ENCODE data around the gene SLC6A4. TPM values are rescaled to one million over a fixed set of nuclear protein-coding genes. Genes with fewer than 3 reads are reported as not detected.

Gene SLC6A4
- total and polyA plus RNA-seq, 2 donors from 2014 or later: 0.94 to 1.1 TPM

DNA sequence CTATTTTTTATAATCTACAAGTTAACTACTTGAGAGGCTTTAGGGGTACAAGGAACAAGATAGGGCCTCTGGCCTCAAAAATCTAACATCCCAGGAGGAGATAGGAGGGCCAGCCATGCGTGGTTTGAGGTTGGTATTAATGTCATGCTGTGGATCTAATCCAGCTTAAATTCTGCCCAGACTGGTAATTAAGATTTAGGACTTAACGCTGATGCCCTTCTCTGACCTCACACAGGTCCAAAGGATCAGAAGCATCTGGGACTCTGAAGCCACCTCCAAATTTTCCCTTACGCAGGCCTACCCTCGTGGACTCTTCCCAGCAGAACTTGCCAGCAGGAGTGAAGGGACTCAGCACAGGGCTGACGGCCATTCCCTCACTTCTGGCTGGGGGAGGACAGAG lies 15.1 kb downstream of the SLC6A4 start:
- Histone ChIP-seq H3K36me3 (ENCODE audit: control insufficient read depth in 2 of 3, insufficient read depth in 3 of 3, low read length in 3 of 3) (no peaks in the 10 kb centered on the region), H3K27ac (ENCODE audit: low read depth in 2 of 2, low read length in 2 of 2) (no peak overlapping the region), H3K4me1 (ENCODE audit: control insufficient read depth in 2 of 3, insufficient read depth in 2 of 3, low read depth in 1 of 3, low read length in 3 of 3) (no peaks in the 10 kb centered on the region), H3K9me3 (ENCODE audit: control insufficient read depth in 2 of 3, insufficient read depth in 1 of 3, low read length in 3 of 3) (no peaks in the 10 kb centered on the region), H3K9ac (ENCODE audit: low read length in 3 of 3) (no peak overlapping the region), H3K27me3 (ENCODE audit: control insufficient read depth, insufficient read depth, low read length) (no peaks in the 10 kb centered on the region), H3K4me3 (ENCODE audit: low read length in 3 of 3) (no peak overlapping the region)
- TF ChIP-seq, protein P1, sequence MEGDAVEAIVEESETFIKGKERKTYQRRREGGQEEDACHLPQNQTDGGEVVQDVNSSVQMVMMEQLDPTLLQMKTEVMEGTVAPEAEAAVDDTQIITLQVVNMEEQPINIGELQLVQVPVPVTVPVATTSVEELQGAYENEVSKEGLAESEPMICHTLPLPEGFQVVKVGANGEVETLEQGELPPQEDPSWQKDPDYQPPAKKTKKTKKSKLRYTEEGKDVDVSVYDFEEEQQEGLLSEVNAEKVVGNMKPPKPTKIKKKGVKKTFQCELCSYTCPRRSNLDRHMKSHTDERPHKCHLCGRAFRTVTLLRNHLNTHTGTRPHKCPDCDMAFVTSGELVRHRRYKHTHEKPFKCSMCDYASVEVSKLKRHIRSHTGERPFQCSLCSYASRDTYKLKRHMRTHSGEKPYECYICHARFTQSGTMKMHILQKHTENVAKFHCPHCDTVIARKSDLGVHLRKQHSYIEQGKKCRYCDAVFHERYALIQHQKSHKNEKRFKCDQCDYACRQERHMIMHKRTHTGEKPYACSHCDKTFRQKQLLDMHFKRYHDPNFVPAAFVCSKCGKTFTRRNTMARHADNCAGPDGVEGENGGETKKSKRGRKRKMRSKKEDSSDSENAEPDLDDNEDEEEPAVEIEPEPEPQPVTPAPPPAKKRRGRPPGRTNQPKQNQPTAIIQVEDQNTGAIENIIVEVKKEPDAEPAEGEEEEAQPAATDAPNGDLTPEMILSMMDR (IDR thresholded peaks at IDR 0.05; ENCODE audit: borderline replicate concordance, extremely low read depth, insufficient read depth): no peak
- intact Hi-C loops (cut with DNase I): no loop called here
- FAIRE-seq (no peak), DNase-seq (no peak)

DNA sequence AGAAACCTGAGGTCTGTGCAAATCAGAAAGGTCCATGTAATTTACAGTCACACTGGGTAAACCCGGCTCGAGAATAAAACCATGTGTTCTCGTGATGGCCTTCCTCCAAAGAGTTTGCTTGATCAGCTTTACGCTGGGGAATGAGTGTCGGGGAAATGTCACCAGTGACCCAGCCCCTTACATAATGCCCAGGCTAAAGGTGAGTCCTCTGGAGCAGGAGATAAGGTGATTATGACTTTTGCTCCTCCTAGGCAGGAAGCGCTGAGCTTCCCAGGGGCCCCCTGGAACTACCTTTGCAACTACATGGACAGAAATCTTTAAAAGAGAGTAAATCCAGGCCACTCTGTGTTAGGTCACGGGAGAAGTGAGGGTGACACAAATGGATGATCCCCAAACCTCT lies 15.7 kb downstream of the SLC6A4 start:
- Histone ChIP-seq H3K9ac (ENCODE audit: low read length in 3 of 3) (no peak overlapping the region), H3K9me3 (ENCODE audit: control insufficient read depth in 2 of 3, insufficient read depth in 1 of 3, low read length in 3 of 3) (no peaks in the 10 kb centered on the region), H3K27ac (ENCODE audit: low read depth in 2 of 2, low read length in 2 of 2) (no peak overlapping the region), H3K4me3 (ENCODE audit: low read length in 3 of 3) (no peak overlapping the region), H3K4me1 (ENCODE audit: control insufficient read depth in 2 of 3, insufficient read depth in 2 of 3, low read depth in 1 of 3, low read length in 3 of 3) (no peaks in the 10 kb centered on the region), H3K27me3 (ENCODE audit: control insufficient read depth, insufficient read depth, low read length) (no peaks in the 10 kb centered on the region), H3K36me3 (ENCODE audit: control insufficient read depth in 2 of 3, insufficient read depth in 3 of 3, low read length in 3 of 3) (no peaks in the 10 kb centered on the region)
- intact Hi-C loops (cut with DNase I): no loop called here
- TF ChIP-seq, protein P1 (IDR thresholded peaks at IDR 0.05; ENCODE audit: borderline replicate concordance, extremely low read depth, insufficient read depth): no peak
- DNase-seq: no peak
- no peak for FAIRE-seq

DNA sequence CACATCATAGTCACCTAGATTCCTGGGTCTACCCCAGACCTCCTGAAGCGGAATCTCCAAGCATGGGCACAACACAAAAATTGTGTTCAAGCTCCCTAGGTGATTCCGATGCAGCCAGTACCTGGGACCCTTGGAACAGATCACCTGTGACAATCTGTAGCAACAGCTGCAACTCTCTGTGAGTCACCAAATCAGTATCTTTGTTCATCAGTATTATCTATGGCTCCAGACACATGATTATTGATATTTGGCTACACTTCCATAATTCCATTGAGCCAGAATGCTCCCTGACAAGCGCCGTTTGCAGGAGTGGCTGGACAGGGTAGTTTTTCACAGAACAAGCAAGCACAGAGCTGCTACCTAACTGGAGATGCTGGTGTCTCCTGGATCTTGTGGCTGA lies 16.2 kb downstream of the SLC6A4 start:
- Histone ChIP-seq H3K36me3 (ENCODE audit: control insufficient read depth in 2 of 3, insufficient read depth in 3 of 3, low read length in 3 of 3) (no peaks in the 10 kb centered on the region), H3K27me3 (ENCODE audit: control insufficient read depth, insufficient read depth, low read length) (no peaks in the 10 kb centered on the region), H3K9me3 (ENCODE audit: control insufficient read depth in 2 of 3, insufficient read depth in 1 of 3, low read length in 3 of 3) (no peaks in the 10 kb centered on the region), H3K4me1 (ENCODE audit: control insufficient read depth in 2 of 3, insufficient read depth in 2 of 3, low read depth in 1 of 3, low read length in 3 of 3) (no peaks in the 10 kb centered on the region), H3K27ac (ENCODE audit: low read depth in 2 of 2, low read length in 2 of 2) (no peak overlapping the region), H3K9ac (ENCODE audit: low read length in 3 of 3) (no peak overlapping the region), H3K4me3 (ENCODE audit: low read length in 3 of 3) (no peak overlapping the region)
- intact Hi-C loops (cut with DNase I): no loop called here
- DNase-seq: no peak
- TF ChIP-seq, protein P1 (IDR thresholded peaks at IDR 0.05; ENCODE audit: borderline replicate concordance, extremely low read depth, insufficient read depth): no peak
- no peak for FAIRE-seq

DNA sequence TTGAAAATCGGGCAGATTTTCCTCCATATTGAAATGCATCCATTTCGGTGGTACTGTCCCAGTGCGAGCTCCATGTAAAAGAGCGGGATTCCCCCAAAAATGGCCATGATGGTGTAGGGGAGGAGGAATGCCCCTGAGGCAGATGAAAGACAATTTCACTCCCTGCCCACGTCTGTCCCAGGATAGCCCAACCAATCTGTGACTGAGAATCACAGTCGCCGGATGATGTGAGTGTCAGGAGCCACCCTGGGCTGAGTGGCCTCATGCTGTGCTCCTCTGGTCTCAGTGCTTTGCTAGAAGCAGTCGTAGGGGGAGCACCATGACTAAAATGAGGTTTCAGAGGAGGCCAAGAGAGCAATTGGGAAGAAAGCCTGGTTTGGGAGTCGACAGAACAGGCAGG lies 16.7 kb downstream of the SLC6A4 start:
- TF ChIP-seq, protein P1 (IDR thresholded peaks at IDR 0.05; ENCODE audit: borderline replicate concordance, extremely low read depth, insufficient read depth): no peak
- FAIRE-seq (no peak), DNase-seq (no peak)
- H3K9ac ChIP-seq (ENCODE audit: low read length in 3 of 3): no peak overlapping the region
- H3K4me3 ChIP-seq (ENCODE audit: low read length in 3 of 3): no peak overlapping the region
- intact Hi-C loops (cut with DNase I): no loop called here
- H3K4me1 ChIP-seq (ENCODE audit: control insufficient read depth in 2 of 3, insufficient read depth in 2 of 3, low read depth in 1 of 3, low read length in 3 of 3): no peaks in the 10 kb centered on the region
- no peaks in the 10 kb centered on the region for H3K27me3 ChIP-seq (ENCODE audit: control insufficient read depth, insufficient read depth, low read length)
- no peak overlapping the region for H3K27ac ChIP-seq (ENCODE audit: low read depth in 2 of 2, low read length in 2 of 2)
- H3K36me3 ChIP-seq (ENCODE audit: control insufficient read depth in 2 of 3, insufficient read depth in 3 of 3, low read length in 3 of 3): no peaks in the 10 kb centered on the region
- no peaks in the 10 kb centered on the region for H3K9me3 ChIP-seq (ENCODE audit: control insufficient read depth in 2 of 3, insufficient read depth in 1 of 3, low read length in 3 of 3)
